ENCODE results near the gene GUCA2A. TPM values are rescaled to one million over a fixed set of nuclear protein-coding genes. Genes with fewer than 3 reads are reported as not detected.
A peak's percentile ranks its signal among the peaks of the same experiment; 100 is the strongest.

Gene GUCA2A
- total RNA-seq, 2 experiments from 2014 or later: not detected

GRCh38 chr1:42146626-42147320 is 17.8 kb downstream of the GUCA2A start:
- Mint-ChIP-seq H3K4me1 (peaks cover 7% of the 10 kb centered on the region), H3K9me3 (no peaks in the 10 kb centered on the region), H3K27me3 (peaks cover 9% of the 10 kb centered on the region), H3K36me3 (ENCODE audit: low read depth) (no peaks in the 10 kb centered on the region), H3K27ac (no peak overlapping the region), H3K4me3 (no peak overlapping the region)
- CTCF ChIA-PET: no interaction called here
- POLR2A ChIA-PET: interaction anchor here (0.6 kb wide), 1 partner anchor 228 kb away, joined by 3 read pairs; no protein-coding TSS in a partner anchor
- DNase-seq: peak; percentile 78

GRCh38 chr1:42145764-42146625 is 18.6 kb downstream of the GUCA2A start:
- Mint-ChIP-seq H3K9me3 (no peaks in the 10 kb centered on the region), H3K4me3 (no peak overlapping the region), H3K27ac (no peak overlapping the region), H3K36me3 (ENCODE audit: low read depth) (no peaks in the 10 kb centered on the region), H3K4me1 (peaks cover 7% of the 10 kb centered on the region), H3K27me3 (peaks cover 9% of the 10 kb centered on the region)
- no peak for DNase-seq
- ChIA-PET POLR2A (interaction anchor here (0.6 kb wide), 1 partner anchor 228 kb away, joined by 3 read pairs; no protein-coding TSS in a partner anchor), CTCF (no interaction called here)

- POLR2A ChIA-PET: no interaction called here
- H3K4me3 Mint-ChIP-seq: no peak overlapping the region
- no peaks in the 10 kb centered on the region for H3K36me3 Mint-ChIP-seq (ENCODE audit: low read depth)
- no peak overlapping the region for H3K27ac Mint-ChIP-seq
- no peak for DNase-seq
- H3K27me3 Mint-ChIP-seq: peaks cover 7% of the 10 kb centered on the region
- H3K9me3 Mint-ChIP-seq: no peaks in the 10 kb centered on the region
- CTCF ChIA-PET: no interaction called here
- peaks cover 7% of the 10 kb centered on the region for H3K4me1 Mint-ChIP-seq
Observed at GRCh38 chr1:42145389-42145716, 19.2 kb downstream of the GUCA2A start.

- no peak for DNase-seq
- ChIA-PET CTCF (no interaction called here), POLR2A (no interaction called here)
- Mint-ChIP-seq H3K36me3 (ENCODE audit: low read depth) (no peaks in the 10 kb centered on the region), H3K27ac (no peak overlapping the region), H3K9me3 (no peaks in the 10 kb centered on the region), H3K27me3 (peaks cover 2% of the 10 kb centered on the region), H3K4me1 (peaks cover 7% of the 10 kb centered on the region), H3K4me3 (no peak overlapping the region)
Observed at GRCh38 chr1:42144711-42145388, 19.7 kb downstream of the GUCA2A start.

GRCh38 chr1:42143896-42144710 is 20.4 kb downstream of the GUCA2A start:
- ChIA-PET POLR2A (no interaction called here), CTCF (interaction anchor here (0.5 kb wide), 1 partner anchor 222 kb away, joined by 4 read pairs; no protein-coding TSS in a partner anchor)
- no peaks in the 10 kb centered on the region for H3K9me3 Mint-ChIP-seq
- no peak for DNase-seq
- H3K27ac Mint-ChIP-seq: no peak overlapping the region
- no peaks in the 10 kb centered on the region for H3K36me3 Mint-ChIP-seq (ENCODE audit: low read depth)
- peaks cover 2% of the 10 kb centered on the region for H3K27me3 Mint-ChIP-seq
- peaks cover 7% of the 10 kb centered on the region for H3K4me1 Mint-ChIP-seq
- H3K4me3 Mint-ChIP-seq: no peak overlapping the region

- Mint-ChIP-seq H3K27me3 (peaks cover 2% of the 10 kb centered on the region), H3K27ac (no peak overlapping the region), H3K9me3 (no peaks in the 10 kb centered on the region), H3K4me3 (no peak overlapping the region), H3K4me1 (peaks cover 7% of the 10 kb centered on the region), H3K36me3 (ENCODE audit: low read depth) (no peaks in the 10 kb centered on the region)
- DNase-seq: no peak
- CTCF ChIA-PET: interaction anchor here (0.5 to 1.3 kb wide), 2 partner anchors 11 to 223 kb away, joined by 3 to 4 read pairs; no protein-coding TSS in a partner anchor
- POLR2A ChIA-PET: no interaction called here
Observed at GRCh38 chr1:42142894-42143675, 21.5 kb downstream of the GUCA2A start.

- Mint-ChIP-seq H3K27ac (no peak overlapping the region), H3K9me3 (no peaks in the 10 kb centered on the region), H3K36me3 (ENCODE audit: low read depth) (no peaks in the 10 kb centered on the region), H3K4me3 (no peak overlapping the region), H3K27me3 (peaks cover 2% of the 10 kb centered on the region), H3K4me1 (peaks cover 7% of the 10 kb centered on the region)
- ChIA-PET CTCF (interaction anchor here (1.3 kb wide), 1 partner anchor 10 kb away, joined by 3 read pairs; no protein-coding TSS in a partner anchor), POLR2A (no interaction called here)
- DNase-seq: no peak
Observed at GRCh38 chr1:42141978-42142377, 22.6 kb downstream of the GUCA2A start.

GRCh38 chr1:42140191-42140590 is 24.4 kb downstream of the GUCA2A start:
- Mint-ChIP-seq H3K27me3 (peaks cover 2% of the 10 kb centered on the region), H3K4me3 (no peak overlapping the region), H3K4me1 (peaks cover 7% of the 10 kb centered on the region), H3K9me3 (no peaks in the 10 kb centered on the region), H3K27ac (no peak overlapping the region), H3K36me3 (ENCODE audit: low read depth) (no peaks in the 10 kb centered on the region)
- ChIA-PET POLR2A (no interaction called here), CTCF (interaction anchor here (0.8 kb wide), 1 partner anchor 11 kb away, joined by 4 read pairs; no protein-coding TSS in a partner anchor)
- no peak for DNase-seq

GRCh38 chr1:42139444-42139843 is 25.1 kb downstream of the GUCA2A start:
- POLR2A ChIA-PET: no interaction called here
- Mint-ChIP-seq H3K9me3 (no peaks in the 10 kb centered on the region), H3K27me3 (peaks cover 2% of the 10 kb centered on the region)

GRCh38 chr1:42138586-42138985 is 26.0 kb downstream of the GUCA2A start:
- Mint-ChIP-seq H3K4me3 (no peak overlapping the region), H3K36me3 (ENCODE audit: low read depth) (no peaks in the 10 kb centered on the region)
- POLR2A ChIA-PET: no interaction called here

More at GRCh38 chr1:42139444-42139843, 25.1 kb downstream of the GUCA2A start:
- H3K27ac Mint-ChIP-seq: no peak overlapping the region
- no peak for DNase-seq
- H3K4me1 Mint-ChIP-seq: peaks cover 7% of the 10 kb centered on the region
- no peaks in the 10 kb centered on the region for H3K36me3 Mint-ChIP-seq (ENCODE audit: low read depth)
- H3K4me3 Mint-ChIP-seq: no peak overlapping the region
- CTCF ChIA-PET: interaction anchor here (0.7 kb wide), 1 partner anchor 617 kb away, joined by 3 read pairs; no protein-coding TSS in a partner anchor

GRCh38 chr1:42137766-42138165 is 26.8 kb downstream of the GUCA2A start:
- H3K4me1 Mint-ChIP-seq: no peaks in the 10 kb centered on the region
- CTCF ChIA-PET: no interaction called here
- H3K27ac Mint-ChIP-seq: no peak overlapping the region
- H3K9me3 Mint-ChIP-seq: no peaks in the 10 kb centered on the region
- POLR2A ChIA-PET: no interaction called here
- H3K27me3 Mint-ChIP-seq: peaks cover 2% of the 10 kb centered on the region
- DNase-seq: no peak
- H3K36me3 Mint-ChIP-seq (ENCODE audit: low read depth): no peaks in the 10 kb centered on the region
- no peak overlapping the region for H3K4me3 Mint-ChIP-seq

More at GRCh38 chr1:42138586-42138985, 26.0 kb downstream of the GUCA2A start:
- H3K27me3 Mint-ChIP-seq: peaks cover 2% of the 10 kb centered on the region
- H3K9me3 Mint-ChIP-seq: no peaks in the 10 kb centered on the region
- DNase-seq: no peak
- CTCF ChIA-PET: no interaction called here
- H3K27ac Mint-ChIP-seq: no peak overlapping the region
- H3K4me1 Mint-ChIP-seq: peaks cover 6% of the 10 kb centered on the region

- POLR2A ChIA-PET: no interaction called here
Observed at GRCh38 chr1:42136466-42136865, 28.1 kb downstream of the GUCA2A start.

More at GRCh38 chr1:42136466-42136865, 28.1 kb downstream of the GUCA2A start:
- H3K4me3 Mint-ChIP-seq: no peak overlapping the region
- H3K36me3 Mint-ChIP-seq (ENCODE audit: low read depth): no peaks in the 10 kb centered on the region
- no peak for DNase-seq
- no peaks in the 10 kb centered on the region for H3K27me3 Mint-ChIP-seq
- CTCF ChIA-PET: no interaction called here
- no peak overlapping the region for H3K27ac Mint-ChIP-seq
- H3K4me1 Mint-ChIP-seq: no peaks in the 10 kb centered on the region
- H3K9me3 Mint-ChIP-seq: no peaks in the 10 kb centered on the region
